GM12892 (cell line): ENCODE measurements around the gene GLYATL1. TPM values are rescaled to one million over a fixed set of nuclear protein-coding genes. Genes with fewer than 3 reads are reported as not detected.

Experiments used
- DNase-seq: peaks from one replicate; pipeline ENCODE4 v3.0.0; 2011; ENCODE audit not compliant: insufficient read length
- FAIRE-seq: peaks from 2 replicates; lab custom pipeline; 2011; peaks lifted over from hg19 to GRCh38; lab: Jason Lieb, UNC
- POLR2A ChIP-seq: IDR thresholded peaks from 2 replicates; pipeline ENCODE4 v1.6.1; 2011; ENCODE audit warnings: low read depth, low read length, control low read depth
- POLR2AphosphoS5 ChIP-seq: IDR thresholded peaks from 2 replicates; pipeline ENCODE4 v1.6.1; 2011; ENCODE audit warnings: low read depth, low read length, control low read depth
- TAF1 ChIP-seq: IDR thresholded peaks from 2 replicates; pipeline ENCODE4 v1.6.1; 2011; ENCODE audit warnings: low read depth, mild to moderate bottlenecking, control low read depth, low read length, borderline replicate concordance
- polyA plus RNA-seq: library from polyadenylated mRNA; unstranded; fragments of >200 nt; gene quantifications from one replicate; pipeline ENCODE4 v1.2.1, GENCODE V29; 2012; ENCODE audit warnings: missing spikeins, inconsistent platforms; ENCODE audit not compliant: missing spikeins

GLYATL1 gene
- polyA plus RNA-seq: 0.42 TPM

- no peak for TF ChIP-seq POLR2AphosphoS5
- TF ChIP-seq TAF1: no peak
- no peak for TF ChIP-seq POLR2A
- DNase-seq: no peak
- FAIRE-seq: no peak
These were observed at the start of gene GLYATL1 for GRCh38 chr11:58939277-58939676. TSS of gene GLYATL1 (plus strand) at chr11:58939488. CDS start at chr11:58947088, 7,600 bp downstream.

DNA sequence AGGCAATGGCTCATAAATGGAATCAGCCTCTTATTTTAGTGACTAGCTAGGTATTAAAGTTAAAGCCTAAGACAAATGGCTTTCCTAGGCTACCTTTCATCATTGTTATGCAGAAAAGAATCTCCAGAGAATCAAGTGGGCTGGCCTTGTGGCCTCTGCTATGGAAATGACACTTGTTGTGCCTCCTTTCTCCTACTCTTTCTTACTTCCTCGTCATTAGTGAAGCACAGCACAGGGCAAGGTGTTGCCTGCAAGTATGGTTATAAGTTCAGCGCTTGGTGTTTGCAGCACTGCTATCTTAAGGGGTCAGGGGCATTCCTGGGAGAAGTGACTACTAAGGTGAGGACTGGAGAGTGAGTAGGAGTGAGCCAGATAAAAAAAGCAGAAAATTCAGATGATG is 45.4 kb upstream of the GLYATL1 start:
- DNase-seq: no peak
- no peak for FAIRE-seq

DNA sequence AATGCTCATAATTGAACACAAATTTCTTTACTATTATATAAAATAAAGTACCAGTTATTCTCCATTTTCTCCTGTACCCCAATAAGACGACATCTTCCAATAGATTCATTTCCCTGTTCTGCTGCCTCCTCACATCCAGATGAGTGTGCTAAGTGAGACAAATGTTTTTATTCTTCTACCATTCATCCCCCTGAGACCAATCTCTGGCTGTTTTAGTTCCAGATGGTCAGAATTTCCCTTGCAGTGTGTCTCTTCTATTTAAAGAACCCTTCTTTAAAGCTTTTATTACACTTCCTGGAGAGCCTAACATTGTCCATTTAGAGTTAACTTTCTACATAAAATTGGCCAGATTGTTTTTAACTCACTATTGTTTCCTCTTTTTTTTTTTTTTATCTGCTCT is 41.2 kb upstream of the GLYATL1 start:
- no peak for DNase-seq
- no peak for FAIRE-seq
- TF ChIP-seq TAF1 (no peak), POLR2AphosphoS5 (no peak), POLR2A (no peak)

More for the DNA sequence above, 45.4 kb upstream of the GLYATL1 start:
- TF ChIP-seq TAF1 (no peak), POLR2A (no peak), POLR2AphosphoS5 (no peak)

- TF ChIP-seq POLR2A: no peak
- TF ChIP-seq TAF1: no peak
- no peak for TF ChIP-seq POLR2AphosphoS5
- FAIRE-seq (peak; percentile 46), DNase-seq (no peak)
These were observed 38.5 kb upstream of the GLYATL1 start for GRCh38 chr11:58900479-58901420.

- TF ChIP-seq TAF1: no peak
- TF ChIP-seq POLR2A: no peak
- TF ChIP-seq POLR2AphosphoS5: no peak
- FAIRE-seq: no peak
- DNase-seq: no peak
These were observed 36.4 kb upstream of the GLYATL1 start for GRCh38 chr11:58902881-58903280.

DNA sequence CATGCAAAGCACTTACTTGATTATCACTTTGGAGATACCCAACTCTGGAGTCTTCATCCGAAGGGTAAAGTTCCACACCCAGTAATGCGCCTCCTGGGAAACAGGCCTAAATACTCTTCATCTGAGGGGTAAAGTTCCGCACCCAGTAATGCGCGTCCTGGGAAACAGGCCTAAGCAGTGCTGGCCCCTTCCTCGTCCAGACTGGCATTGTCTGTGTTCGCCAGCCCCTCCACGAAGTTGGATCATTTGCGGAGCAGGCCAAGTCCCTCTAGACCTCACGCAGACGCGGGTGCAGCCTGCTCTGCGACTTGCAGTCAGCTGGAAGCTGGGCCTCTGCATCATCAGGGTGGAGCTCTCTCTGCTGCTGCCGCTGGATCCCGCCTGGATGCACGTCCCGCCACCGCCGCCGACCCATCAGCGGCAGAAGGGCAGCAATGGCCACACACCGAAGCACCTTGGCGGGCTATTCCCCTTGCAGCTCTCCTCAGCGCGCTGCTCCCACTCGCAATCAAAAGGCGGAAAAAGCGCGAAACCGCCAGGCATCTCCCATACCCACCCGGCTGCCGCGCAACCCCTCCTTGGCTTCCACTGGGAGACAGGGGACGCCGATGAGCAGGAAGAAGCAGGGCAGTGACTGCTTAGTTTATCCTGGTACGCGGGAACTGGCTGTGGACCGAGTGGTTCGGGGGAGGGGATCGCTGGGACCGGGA is 34.1 kb upstream of the GLYATL1 start:
- DNase-seq (no peak), FAIRE-seq (peak; percentile 51)
- TF ChIP-seq POLR2AphosphoS5 (no peak), TAF1 (no peak), POLR2A (no peak)

DNA sequence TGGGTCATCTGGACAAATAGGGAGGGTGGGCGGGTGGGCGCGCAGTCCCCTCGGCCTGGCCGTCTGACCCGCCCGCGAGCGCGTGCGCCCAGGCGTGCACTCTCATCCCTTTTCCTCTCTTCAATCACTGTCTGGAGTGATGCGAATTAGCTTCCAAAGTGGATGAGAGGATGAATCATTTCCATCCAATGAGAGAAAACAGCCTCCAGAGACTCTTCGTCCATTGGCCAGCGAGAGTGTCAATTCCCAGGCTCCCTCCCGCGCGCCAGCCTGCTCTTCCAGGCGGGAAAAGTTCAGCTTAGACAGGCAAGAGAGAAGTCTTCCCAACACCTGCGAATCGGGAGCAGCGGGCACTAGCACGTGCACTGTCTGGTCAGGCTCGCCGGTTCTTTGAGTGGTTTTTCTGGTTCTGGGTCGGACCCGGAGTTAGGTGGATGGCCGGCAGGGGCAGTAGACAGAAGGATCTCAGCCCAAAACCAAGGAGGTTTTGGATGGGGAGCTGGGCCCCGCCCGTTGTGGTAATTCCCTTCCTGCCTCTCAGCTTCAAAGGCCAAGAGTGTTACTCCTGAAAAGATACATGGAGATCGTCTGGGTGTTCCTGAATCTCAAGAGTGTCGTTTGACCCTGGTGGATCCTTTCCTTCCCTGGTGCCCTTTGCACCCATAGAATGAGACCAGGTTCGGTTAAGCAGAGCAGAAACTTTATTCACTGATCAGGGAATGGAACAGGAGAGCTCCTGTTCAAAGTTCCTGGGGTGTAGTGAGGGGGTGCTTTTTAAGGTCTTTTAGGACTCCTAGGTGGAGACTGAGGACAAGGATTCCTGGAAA is 33.4 kb upstream of the GLYATL1 start:
- TF ChIP-seq TAF1 (no peak), POLR2A (no peak), POLR2AphosphoS5 (no peak)
- no peak for FAIRE-seq
- DNase-seq: no peak

DNA sequence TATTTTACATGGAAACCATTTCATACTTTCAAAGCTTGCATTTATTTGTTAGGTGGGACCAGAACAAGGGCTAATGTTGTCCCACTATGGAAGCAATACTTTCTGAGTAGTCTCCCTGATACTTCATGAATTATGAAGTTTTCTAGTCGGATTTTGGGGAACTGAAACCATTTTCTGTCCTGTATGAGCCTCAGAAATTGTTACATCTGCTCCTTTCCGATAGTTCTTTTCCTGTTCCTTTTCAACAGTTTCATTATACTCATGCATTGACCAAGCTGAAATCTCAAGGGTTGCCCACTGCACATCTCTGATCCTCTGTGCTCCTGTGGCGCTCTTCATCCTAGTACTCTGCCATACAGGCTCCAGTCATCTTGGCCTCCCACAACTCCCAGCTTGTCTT is 31.5 kb upstream of the GLYATL1 start:
- peak; percentile 82 for FAIRE-seq
- TF ChIP-seq POLR2A: no peak
- TF ChIP-seq TAF1: no peak
- no peak for TF ChIP-seq POLR2AphosphoS5
- DNase-seq: no peak

- DNase-seq (no peak), FAIRE-seq (no peak)
- TF ChIP-seq POLR2AphosphoS5 (no peak), TAF1 (no peak), POLR2A (no peak)
These were observed 27.2 kb upstream of the GLYATL1 start for GRCh38 chr11:58912124-58912523.

GRCh38 chr11:58913685-58914084 is 25.6 kb upstream of the GLYATL1 start:
- FAIRE-seq: no peak
- no peak for DNase-seq
- TF ChIP-seq POLR2A (no peak), TAF1 (no peak), POLR2AphosphoS5 (no peak)

- no peak for DNase-seq
- TF ChIP-seq POLR2AphosphoS5: no peak
- no peak for TF ChIP-seq POLR2A
- FAIRE-seq: no peak
These were observed 24.3 kb upstream of the GLYATL1 start for GRCh38 chr11:58914821-58915543.
